Upper lobe of left lung (tissue), 4 donors: ENCODE measurements around the gene CLMN.

ENCODE experiments used
- CTCF ChIP-seq, 6 experiments: fragments of 450-650 bp in 4 of 6; fragments of 200-600 bp in 2 of 6; sonication (generic) in 2 of 6; IDR thresholded peaks; one replicate each; pipeline ENCODE4 v1.5.1; 2016 to 2019; ENCODE audit warnings: antibody characterized with exemption in 6 of 6
- EP300 ChIP-seq, 4 donors: sonication (generic); formaldehyde crosslinking; IDR thresholded peaks; one replicate each; pipeline ENCODE4 v1.5.1; 2017; ENCODE audit warnings: antibody characterized with exemption in 4 of 4, control low read depth in 2 of 4
- POLR2A ChIP-seq, 4 donors: fragments of 450-650 bp; IDR thresholded peaks; one replicate each; pipeline ENCODE4 v1.5.1; 2016 to 2017; ENCODE audit warnings: antibody characterized with exemption in 4 of 4, mild to moderate bottlenecking in 2 of 4

- TF ChIP-seq POLR2A (IDR thresholded peaks at IDR 0.05): no peak
- no peak for TF ChIP-seq CTCF (IDR thresholded peaks at IDR 0.05)
- TF ChIP-seq EP300 (IDR thresholded peaks at IDR 0.05): no peak
These were observed 181.9 kb downstream of the CLMN start for GRCh38 chr14:95137804-95138167.
